Measurements from ENCODE around the gene DNAH2.

Gene DNAH2

GRCh38 chr17:7856811-7857712, 139.5 kb downstream of the DNAH2 start, which contains the start of gene NAA38:
TSS of gene NAA38 (minus strand) at chr17:7857559. CDS start at chr17:7857463, 96 bp downstream.
- TF ChIP-seq CTCF (conservative IDR thresholded peaks at IDR 0.05): peak; percentile 50
- peak within 1 kb of the TSS; percentile 91 for H3K27ac ChIP-seq

GRCh38 chr17:7857713-7858521, 140.4 kb downstream of the DNAH2 start, which contains the start of gene CYB5D1:
TSS of gene CYB5D1 (plus strand) at chr17:7858003. CDS start at chr17:7858135, 132 bp downstream.
- peak within 1 kb of the TSS; percentile 91 for H3K27ac ChIP-seq
- no peak for TF ChIP-seq CTCF (conservative IDR thresholded peaks at IDR 0.05)

- H3K27ac ChIP-seq: peak overlapping the region; percentile 91
- peak; percentile 25; the same call in 1 of the 2 replicates for TF ChIP-seq CTCF (conservative IDR thresholded peaks at IDR 0.05)
Observed at GRCh38 chr17:7858522-7858810, 140.9 kb downstream of the DNAH2 start.

GRCh38 chr17:7859028-7859427, 141.5 kb downstream of the DNAH2 start:
- no peak for TF ChIP-seq CTCF (conservative IDR thresholded peaks at IDR 0.05)
- H3K27ac ChIP-seq: peak overlapping the region; percentile 91

GRCh38 chr17:7862692-7863437, 145.3 kb downstream of the DNAH2 start:
- H3K27ac ChIP-seq: peak overlapping the region; percentile 64
- peak; percentile 75 for TF ChIP-seq CTCF (conservative IDR thresholded peaks at IDR 0.05)

GRCh38 chr17:7864384-7864783, 146.8 kb downstream of the DNAH2 start:
- 0 out of 2 replicates have a peak overlapping the region, but pooled peaks have one; percentile 64 for H3K27ac ChIP-seq

GRCh38 chr17:7864995-7865650, 147.6 kb downstream of the DNAH2 start:
- no peak for TF ChIP-seq CTCF (conservative IDR thresholded peaks at IDR 0.05)
- no peak overlapping the region for H3K27ac ChIP-seq
